ENCODE results near the gene CDHR1. TPM values are rescaled to one million over a fixed set of nuclear protein-coding genes. Genes with fewer than 3 reads are reported as not detected.
"Not testable (repeated sequence)": the region's sequence is repeated elsewhere in the genome, so short reads cannot be mapped to it uniquely, and the experiment has no call there.

CDHR1 gene
- total RNA-seq = under 1 TPM; 0.15 to 0.66 (median 0.16) TPM

GRCh38 chr10:84194424-84195043 is at the start of gene CDHR1:
TSS of gene CDHR1 (plus strand) at chr10:84194537. CDS start at chr10:84194761, 224 bp downstream.
- peaks cover 6 to 49% of the 10 kb centered on the region in 2 donors for H3K27me3 ChIP-seq
- H3K27ac ChIP-seq = no peak within 1 kb of the TSS
- no peak for DNase-seq (ENCODE audit: low spot score in 2 of 2)
- H3K4me1 ChIP-seq = peaks cover 0 to 11% of the 10 kb centered on the region in 2 donors
- H3K36me3 ChIP-seq = no peaks in the 10 kb centered on the region
- peak within 1 kb of the TSS; percentile 36 to 70 (median 54) for H3K4me3 ChIP-seq
- intact Hi-C loops (cut with DNase I; ENCODE audit: low total_unique reads) = no loop called here
- no peaks in the 10 kb centered on the region for H3K9me3 ChIP-seq
- TF ChIP-seq POLR2A (IDR thresholded peaks at IDR 0.05) (no peak), POLR2AphosphoS5 (IDR thresholded peaks at IDR 0.05) (no peak), CTCF (IDR thresholded peaks at IDR 0.05) (no peak)

- Histone ChIP-seq H3K27me3 (no peaks in the 10 kb centered on the region), H3K36me3 (peaks cover 24% of the 10 kb centered on the region), H3K4me3 (no peak overlapping the region), H3K9me3 (no peaks in the 10 kb centered on the region), H3K4me1 (no peaks in the 10 kb centered on the region), H3K27ac (no peak overlapping the region)
- TF ChIP-seq CTCF (IDR thresholded peaks at IDR 0.05) (no peak), POLR2AphosphoS5 (IDR thresholded peaks at IDR 0.05) (no peak), POLR2A (IDR thresholded peaks at IDR 0.05) (no peak)
- no peak for DNase-seq (ENCODE audit: low spot score in 2 of 2)
- intact Hi-C loops (cut with DNase I; ENCODE audit: low total_unique reads) = no loop called here
Measured at GRCh38 chr10:84147347-84147746, 47.0 kb upstream of the CDHR1 start.

GRCh38 chr10:84148006-84148597 is 46.2 kb upstream of the CDHR1 start:
- intact Hi-C loops (cut with DNase I; ENCODE audit: low total_unique reads); H3K4me1 ChIP-seq; H3K9me3 ChIP-seq; DNase-seq (ENCODE audit: low spot score in 2 of 2); H3K27ac ChIP-seq; H3K27me3 ChIP-seq; H3K4me3 ChIP-seq: not testable (repeated sequence)
- H3K36me3 ChIP-seq = peaks cover 24% of the 10 kb centered on the region
- peak in 2 of 3 donors; percentile 34 to 54 for TF ChIP-seq CTCF (IDR thresholded peaks at IDR 0.05)

- DNase-seq (ENCODE audit: low spot score in 2 of 2) = no peak
- Histone ChIP-seq H3K4me3 (no peak overlapping the region), H3K4me1 (no peaks in the 10 kb centered on the region), H3K27ac (no peak overlapping the region), H3K9me3 (no peaks in the 10 kb centered on the region), H3K36me3 (peaks cover 24% of the 10 kb centered on the region), H3K27me3 (no peaks in the 10 kb centered on the region)
- intact Hi-C loops (cut with DNase I; ENCODE audit: low total_unique reads) = no loop called here
- TF ChIP-seq POLR2AphosphoS5 (IDR thresholded peaks at IDR 0.05) (no peak), CTCF (IDR thresholded peaks at IDR 0.05) (no peak), POLR2A (IDR thresholded peaks at IDR 0.05) (no peak)
Measured at GRCh38 chr10:84149854-84150253, 44.5 kb upstream of the CDHR1 start.

GRCh38 chr10:84152769-84153168 is 41.6 kb upstream of the CDHR1 start:
- no peak for TF ChIP-seq POLR2AphosphoS5 (IDR thresholded peaks at IDR 0.05)
- TF ChIP-seq POLR2A (IDR thresholded peaks at IDR 0.05) = no peak
- no peak for TF ChIP-seq CTCF (IDR thresholded peaks at IDR 0.05)
- H3K4me1 ChIP-seq = no peaks in the 10 kb centered on the region
- no peaks in the 10 kb centered on the region for H3K27me3 ChIP-seq
- H3K36me3 ChIP-seq = peaks cover 19% of the 10 kb centered on the region
- no peaks in the 10 kb centered on the region for H3K9me3 ChIP-seq
- H3K27ac ChIP-seq = no peak overlapping the region
- intact Hi-C loops (cut with DNase I; ENCODE audit: low total_unique reads) = no loop called here
- no peak overlapping the region for H3K4me3 ChIP-seq
- no peak for DNase-seq (ENCODE audit: low spot score in 2 of 2)

Measured in breast epithelium (tissue), 4 donors.